Measurements from ENCODE around the gene NELFA.
A peak's percentile ranks its signal among the peaks of the same experiment; 100 is the strongest.
"Not testable (repeated sequence)": the region's sequence is repeated elsewhere in the genome, so short reads cannot be mapped to it uniquely, and the experiment has no call there.

The NELFA gene

GRCh38 chr4:2040391-2041238, 31.8 kb upstream of the NELFA start:
- DNase-seq, result no peak

DNA sequence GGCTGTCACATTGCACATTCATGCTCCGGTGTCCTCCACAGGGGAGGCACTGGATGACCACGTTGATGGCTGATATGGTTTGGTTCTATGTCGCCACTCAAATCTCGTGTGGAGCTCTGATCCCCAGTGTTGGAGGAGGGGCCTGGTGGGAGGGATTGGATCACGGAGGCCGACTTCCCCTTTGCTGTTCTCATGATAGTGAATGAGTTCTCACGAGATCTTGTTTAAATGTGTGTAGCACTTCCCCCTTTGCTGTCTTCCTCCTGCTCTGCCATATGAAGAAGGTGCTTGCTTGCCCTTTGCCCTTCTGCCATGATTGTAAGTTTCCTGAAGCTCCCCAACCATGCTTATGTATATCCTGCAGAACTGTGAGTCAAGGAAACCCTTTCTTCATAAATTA, 28.1 kb upstream of the NELFA start:
- no peak for DNase-seq

GRCh38 chr4:2036327-2036726, 27.6 kb upstream of the NELFA start:
- no peak for DNase-seq

DNA sequence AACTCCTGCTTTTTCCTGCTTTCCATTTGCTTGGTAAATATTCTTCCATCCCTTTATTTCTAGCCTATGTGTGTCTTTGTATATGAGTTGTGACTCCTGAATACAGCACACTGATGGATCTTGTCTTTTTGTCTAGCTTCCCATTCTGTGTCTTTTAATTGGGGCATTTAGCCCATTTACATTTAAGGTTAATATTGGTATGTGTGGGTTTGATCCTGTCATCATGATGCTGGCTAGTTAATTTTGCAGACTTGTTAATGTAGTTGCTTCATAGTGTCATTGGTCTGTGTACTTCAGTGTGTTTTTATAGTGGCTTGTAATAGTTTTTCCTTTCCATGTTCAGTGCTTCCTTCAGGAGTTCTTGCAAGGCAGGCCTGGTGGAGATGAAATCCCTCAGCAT, 22.4 kb upstream of the NELFA start:
- not testable (repeated sequence) for DNase-seq

GRCh38 chr4:2027120-2027519, 18.3 kb upstream of the NELFA start:
- not testable (repeated sequence) for DNase-seq

DNA sequence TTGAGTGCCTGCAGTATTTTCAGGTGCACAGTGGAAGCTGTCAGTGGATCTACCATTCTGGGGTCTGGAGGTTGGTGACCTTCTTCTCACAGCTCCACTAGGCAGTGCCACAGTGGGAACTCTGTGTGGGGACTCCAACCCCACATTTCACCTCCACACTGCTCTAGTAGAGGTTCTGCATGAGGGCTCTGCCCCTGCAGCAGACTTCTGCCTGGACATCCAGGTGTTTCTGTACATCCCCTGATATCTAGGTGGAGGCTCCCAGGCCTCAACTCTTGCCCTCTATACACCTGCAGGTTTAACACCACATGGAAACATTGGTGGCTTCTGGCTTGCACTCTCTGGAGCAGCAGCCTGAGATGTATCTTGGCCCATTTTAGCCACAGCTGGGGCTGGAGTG, 17.0 kb upstream of the NELFA start:
- DNase-seq, result no peak

DNA sequence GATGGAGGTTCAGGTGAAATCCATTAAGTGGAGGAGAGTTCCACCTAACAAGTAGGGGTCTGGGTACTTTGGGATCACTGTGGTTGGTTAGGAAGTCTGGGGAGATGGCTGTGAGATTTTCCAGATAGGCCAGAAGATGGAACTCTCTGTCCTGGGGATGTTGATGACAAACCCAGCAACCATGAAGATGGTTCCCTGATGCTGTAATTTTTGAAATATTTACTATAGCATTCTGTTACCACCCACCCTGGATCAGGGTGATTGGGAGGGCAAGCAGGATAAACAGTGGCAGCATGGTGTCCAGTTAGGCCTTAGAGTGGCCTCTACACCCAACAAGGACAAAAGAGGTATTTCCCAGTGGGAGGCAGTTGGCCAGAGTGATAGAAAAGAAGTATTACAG, 15.9 kb upstream of the NELFA start:
- DNase-seq, result no peak

DNA sequence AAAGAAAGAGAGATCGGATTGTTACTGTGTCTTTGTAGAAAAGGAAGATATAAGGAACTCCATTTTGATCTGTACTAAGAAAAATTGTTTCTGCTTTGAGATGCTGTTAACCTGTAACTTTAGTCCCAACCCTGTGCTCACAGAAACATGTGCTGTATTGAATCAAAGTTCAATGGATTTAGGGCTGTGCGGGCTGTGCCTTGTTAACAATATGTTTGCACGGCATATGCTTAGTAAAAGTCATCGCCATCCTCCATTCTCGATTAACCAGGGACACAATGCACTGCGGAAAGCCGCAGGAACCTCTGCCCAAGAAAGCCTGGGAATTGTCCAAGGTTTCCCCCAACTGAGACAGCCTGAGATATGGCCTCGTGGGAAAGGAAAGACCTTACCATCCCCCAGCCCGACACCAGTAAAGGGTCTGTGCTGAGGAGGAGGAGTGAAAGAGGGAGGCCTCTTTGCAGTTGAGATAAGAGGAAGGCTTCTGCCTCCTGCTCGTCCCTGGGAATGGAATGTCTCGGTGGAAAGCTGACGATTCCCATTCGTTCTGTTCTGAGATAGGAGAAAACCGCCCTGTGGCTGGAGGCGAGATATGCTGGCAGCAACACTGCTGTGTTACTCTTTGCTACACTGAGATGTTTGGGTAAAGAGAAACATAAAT, 12.7 kb upstream of the NELFA start:
- DNase-seq, result not testable (repeated sequence)

DNA sequence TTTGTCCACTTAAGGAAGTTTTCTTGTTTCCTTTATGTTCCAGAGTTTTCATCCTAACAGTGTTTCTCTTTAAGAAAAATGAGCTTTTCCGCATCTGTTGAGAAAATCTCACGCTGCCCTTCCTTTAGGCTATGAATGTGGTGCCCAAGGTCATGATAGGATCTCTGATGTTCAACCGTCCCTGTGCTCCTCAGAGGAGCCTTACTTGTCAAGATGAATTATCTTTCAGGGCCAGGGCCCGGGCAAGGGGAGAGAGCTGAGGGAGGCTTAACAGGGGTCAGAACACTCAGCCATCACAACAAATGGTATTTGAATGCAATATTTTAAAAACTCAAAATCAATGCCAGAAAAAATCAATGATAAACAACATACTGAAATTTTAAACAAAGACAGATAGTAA, 6.2 kb upstream of the NELFA start:
- no peak for DNase-seq

- no peak for DNase-seq
Observed at GRCh38 chr4:2011583-2011982, 2.8 kb upstream of the NELFA start.

- DNase-seq, result peak; percentile 59
Observed at GRCh38 chr4:2009651-2010233, 968 bp upstream of the NELFA start.

GRCh38 chr4:2008671-2008920, 178 bp downstream of the NELFA start:
- DNase-seq, result no peak

DNA sequence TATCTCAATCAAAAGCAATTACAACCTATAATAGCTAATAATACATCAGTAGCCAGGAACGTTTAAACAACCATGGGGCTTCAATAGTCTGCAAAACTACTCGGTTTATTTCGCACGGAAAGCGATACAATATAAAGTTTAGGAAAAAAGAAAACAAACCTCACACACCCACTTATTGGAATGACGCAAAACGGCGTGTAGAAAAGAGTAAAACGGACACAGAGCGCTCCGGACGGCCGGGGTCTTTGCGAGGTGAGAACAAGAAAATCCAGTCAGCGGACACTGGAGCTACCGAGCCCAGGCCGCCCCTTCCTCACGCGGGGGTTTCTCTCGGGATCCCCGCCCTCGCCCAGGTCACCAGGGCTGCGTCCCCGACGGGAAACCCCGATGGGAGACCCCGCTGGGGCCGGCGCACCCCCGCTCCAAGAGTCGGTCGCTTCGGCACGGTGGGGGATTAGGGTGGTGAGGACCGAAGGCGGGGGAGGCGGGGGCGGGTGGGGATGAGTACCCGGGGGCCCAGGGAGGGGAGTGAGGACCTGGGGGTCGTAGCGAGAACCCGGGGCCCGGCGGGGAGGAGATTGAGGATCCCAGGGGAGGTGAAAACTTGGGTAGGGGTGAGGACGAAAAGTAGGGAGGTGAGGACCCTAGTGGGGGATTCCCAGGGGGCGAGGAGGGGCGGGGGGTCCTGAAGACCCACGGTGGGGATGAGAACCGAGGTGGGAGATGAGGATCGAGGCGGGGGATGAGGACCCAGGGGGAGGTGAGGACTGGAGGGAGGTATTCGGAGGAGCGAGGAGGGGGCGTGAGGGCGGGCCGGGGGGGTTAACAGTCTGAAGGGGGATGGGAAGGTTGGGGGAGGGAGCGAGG, 737 bp downstream of the NELFA start:
- no peak for DNase-seq

- no peak for DNase-seq
Observed at GRCh38 chr4:2006956-2007653, 1.7 kb downstream of the NELFA start.

- DNase-seq, result no peak
Observed at GRCh38 chr4:2006367-2006766, 2.4 kb downstream of the NELFA start.

DNA sequence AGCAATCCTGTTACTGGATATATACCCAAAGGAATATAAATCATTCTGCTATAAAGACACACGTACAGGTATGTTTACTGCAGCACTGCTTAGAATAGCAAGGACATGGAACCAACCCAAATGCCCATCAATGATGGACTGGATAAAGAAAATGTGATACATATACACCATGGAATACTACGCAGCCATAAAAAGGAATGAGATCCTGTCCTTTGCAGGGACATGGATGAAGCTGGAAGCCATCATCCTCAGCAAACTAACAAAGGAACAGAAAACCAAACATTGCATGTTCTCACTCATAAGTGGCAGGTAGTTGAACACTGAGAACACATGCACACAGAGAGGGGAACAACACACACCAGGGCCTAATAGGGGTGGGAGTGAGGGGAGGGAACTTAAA, 5.4 kb downstream of the NELFA start:
- not testable (repeated sequence) for DNase-seq

- not testable (repeated sequence) for DNase-seq
Observed at GRCh38 chr4:1999308-1999707, 9.5 kb downstream of the NELFA start.

- no peak for DNase-seq
Observed at GRCh38 chr4:1998296-1998695, 10.5 kb downstream of the NELFA start.

DNA sequence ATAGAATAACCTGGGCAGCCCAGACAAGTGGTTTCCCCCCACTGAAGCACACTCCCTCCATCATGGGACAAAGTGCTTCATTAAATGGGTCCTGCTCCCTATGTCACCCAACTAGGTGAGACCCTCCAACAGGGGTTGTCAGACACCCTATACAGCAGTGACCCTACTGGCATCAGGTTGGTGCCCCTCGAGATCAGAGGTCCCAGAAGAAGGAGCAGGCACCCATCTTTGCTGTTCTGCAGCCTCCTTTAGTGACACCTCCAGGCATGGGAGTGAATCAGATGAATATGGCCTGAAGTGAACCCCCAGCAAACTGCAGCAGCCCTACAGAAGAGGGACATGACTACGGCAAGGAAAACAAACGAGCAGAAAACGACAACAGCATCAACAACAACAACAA, 11.1 kb downstream of the NELFA start:
- no peak for DNase-seq

- DNase-seq, result no peak
Observed at GRCh38 chr4:1996866-1997611, 11.7 kb downstream of the NELFA start.

DNA sequence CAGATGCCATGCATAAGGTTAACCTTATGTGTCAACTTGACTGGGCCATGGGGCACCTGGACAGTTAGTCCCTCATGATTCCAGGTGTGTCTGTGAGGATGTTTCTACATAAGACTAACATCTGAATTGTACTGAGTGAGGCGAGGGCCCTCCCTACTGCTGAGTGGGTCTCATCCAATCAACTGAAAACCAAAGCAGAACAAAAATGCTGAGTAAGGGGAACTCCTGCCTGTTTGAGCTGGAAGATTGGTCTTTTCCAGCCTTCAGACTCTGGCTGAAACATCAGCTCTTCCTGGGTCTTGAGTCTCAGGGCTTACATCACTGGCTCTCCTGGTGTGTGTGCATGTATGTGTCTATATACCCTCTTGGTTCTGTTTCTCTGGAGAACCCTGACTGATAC, 13.8 kb downstream of the NELFA start:
- no peak for DNase-seq

Data from CD4-positive, alpha-beta T cell treated with Interleukin-15 for 1 hour (primary cell).